Stimulated activated CD8-positive, alpha-beta memory T cell treated with anti-CD3 and anti-CD28 coated beads, Interleukin-4, amount 100 ng/mL, for 48 hours (primary cell): ENCODE data around the gene MICOS13.
A peak's percentile ranks its signal among the peaks of the same experiment; 100 is the strongest.
"Not testable (repeated sequence)": the region's sequence is repeated elsewhere in the genome, so short reads cannot be mapped to it uniquely, and the experiment has no call there.

Experiments
- DNase-seq: peaks from one replicate; pipeline ENCODE4 v3.0.0-alpha.2; 2020

The MICOS13 gene

DNA sequence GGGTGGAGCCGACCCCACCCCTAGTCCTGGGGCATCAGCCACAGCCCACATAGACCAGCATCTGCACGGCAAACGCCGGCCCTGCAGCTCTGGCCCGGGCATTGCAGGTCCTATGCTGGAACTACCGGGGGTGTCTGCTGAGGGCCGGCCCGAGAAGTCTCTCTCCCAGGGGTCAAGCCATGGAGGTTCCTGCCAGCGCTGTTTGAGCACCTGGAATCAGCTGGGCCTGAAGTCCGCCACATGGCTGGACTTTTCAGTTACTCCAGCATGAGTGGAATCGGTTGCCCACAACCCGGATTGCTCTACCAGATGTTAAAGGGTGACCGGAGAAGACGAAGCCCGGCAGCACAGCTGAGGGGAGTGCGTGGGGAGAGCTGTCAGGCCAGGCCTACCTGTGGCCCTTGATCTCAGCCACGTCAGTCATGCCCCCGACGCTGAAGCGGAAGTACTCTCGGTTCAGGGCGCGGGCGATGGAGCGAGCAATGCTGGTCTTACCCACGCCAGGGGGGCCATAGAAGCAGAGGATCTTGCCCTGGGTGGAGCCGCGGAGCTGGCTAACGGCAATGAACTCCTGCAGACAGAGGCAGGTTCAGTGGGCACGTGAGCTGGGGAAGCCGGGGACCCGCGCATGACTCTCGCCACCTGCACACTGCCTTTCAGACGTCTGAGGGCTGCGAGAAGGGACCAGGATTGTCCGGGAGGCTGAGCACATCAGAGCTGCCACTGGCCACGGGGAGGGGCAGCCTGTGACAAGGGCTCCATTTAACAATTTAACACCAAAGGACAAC is 18.5 kb upstream of the MICOS13 start:
- no peak for DNase-seq

DNA sequence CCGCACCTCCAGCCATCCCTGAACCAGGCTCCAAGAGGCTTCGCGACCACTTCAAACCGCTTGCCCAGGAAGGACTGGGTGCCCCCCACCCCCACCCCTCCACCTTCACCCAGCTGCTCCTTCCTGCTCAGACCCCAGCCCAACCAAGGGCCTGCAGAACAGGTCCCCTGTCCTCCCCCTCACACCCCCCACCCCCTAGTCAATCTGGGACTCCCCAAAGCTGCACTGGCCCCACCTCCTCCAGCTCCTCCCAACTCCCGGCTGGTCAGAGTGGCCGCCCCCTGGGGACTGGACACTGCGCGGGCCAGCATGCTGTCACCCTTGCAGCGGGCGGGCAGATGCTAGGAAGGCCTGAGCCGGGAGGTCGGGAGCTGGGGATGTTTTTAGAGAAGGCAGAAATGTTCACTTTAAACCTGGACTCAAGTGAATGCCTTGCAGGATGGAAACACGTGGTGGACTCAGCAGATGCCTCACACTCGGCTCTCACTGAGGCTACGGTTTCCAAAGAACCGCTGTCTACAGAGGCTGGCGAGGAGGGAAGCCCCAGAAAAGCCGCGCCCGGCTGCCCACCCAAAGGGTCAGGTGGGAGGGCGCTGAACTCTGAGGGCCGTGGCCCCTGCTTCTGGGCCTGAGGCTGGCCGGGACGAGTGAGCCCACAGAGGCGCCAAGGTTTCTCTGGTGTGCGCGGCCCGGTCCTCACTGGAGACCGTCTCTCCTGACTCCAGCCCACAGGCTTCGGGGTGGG is 17.7 kb upstream of the MICOS13 start:
- no peak for DNase-seq

DNA sequence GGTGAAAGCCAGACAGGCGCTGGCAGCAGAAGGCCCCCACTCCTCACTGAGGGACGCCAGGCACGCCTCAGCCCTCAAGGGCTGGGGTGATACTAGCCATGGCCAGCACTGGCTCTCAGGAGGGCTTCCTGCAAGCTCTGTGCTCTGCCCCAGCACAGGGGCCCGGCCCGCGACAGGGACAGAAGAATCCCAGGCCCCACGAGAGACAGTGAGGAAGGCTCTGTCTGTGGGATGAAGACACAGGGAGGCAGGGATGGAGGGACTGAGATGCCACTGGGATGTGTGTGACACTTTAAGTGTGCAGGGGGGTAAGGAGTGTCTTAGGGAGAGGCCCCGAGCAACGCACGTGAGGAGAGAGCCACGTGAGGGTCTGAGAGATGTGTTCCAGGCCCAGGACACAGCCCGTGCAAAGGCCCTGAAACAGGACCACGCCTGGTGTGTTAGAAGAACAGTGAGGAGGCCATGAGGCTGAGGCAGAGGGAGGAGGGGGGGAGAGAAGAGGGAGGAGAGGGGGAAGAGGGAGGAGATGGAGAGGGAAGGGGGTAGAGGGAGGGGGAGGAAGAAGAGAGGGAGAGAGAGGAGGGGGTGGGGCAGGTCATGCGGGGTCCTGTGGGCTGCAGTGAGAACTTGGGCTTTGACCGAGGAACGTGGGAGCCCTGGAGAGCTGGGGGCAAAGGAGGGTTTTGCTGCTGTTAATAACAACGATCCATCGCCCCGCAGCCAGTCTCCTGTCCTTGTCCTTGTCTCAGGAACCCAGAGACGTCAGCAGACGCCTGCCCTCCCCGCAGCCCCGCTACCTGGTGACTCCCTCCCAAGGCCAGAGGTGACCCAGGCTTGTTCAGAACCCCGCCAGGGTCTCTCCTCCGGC is 16.9 kb upstream of the MICOS13 start:
- no peak for DNase-seq

DNA sequence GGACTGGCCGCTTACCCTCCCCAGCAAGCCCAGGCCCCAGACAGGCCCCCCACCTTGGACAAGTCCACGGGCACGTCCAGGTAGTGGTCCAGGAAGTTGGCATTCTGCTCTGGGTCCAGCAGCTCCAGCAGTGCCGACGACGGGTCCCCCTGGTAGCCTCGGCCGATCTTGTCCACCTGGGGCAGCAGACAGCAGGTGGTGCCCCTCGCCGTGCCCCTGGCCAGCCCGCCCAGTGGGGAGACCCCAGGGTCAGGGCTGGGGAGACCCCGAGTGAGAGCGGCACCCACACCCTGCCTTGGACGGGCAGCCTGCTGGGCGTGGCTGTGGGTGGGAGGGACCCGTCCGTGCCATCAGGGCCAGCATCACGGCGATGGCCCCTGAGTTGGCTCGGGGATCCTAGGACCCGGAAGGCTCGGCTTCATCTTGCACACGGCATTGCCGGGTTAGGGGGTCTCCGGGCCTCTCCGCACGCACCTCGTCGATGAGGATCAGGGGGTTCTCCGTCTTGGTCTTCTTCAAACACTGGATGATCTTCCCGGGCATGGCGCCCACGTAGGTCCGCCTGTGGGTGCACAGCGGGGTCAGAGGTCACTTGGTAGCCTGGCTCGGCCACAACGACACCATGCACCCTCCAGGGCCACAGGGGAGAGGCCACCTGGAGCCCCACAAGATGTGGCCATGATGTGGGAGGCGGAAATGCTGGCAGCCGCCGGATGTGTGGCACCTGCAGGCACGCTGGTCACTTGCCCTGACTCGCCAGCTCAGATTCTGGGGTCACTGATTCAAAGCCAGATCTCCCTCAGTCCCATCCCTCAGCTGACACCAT is 16.1 kb upstream of the MICOS13 start:
- DNase-seq = no peak

DNA sequence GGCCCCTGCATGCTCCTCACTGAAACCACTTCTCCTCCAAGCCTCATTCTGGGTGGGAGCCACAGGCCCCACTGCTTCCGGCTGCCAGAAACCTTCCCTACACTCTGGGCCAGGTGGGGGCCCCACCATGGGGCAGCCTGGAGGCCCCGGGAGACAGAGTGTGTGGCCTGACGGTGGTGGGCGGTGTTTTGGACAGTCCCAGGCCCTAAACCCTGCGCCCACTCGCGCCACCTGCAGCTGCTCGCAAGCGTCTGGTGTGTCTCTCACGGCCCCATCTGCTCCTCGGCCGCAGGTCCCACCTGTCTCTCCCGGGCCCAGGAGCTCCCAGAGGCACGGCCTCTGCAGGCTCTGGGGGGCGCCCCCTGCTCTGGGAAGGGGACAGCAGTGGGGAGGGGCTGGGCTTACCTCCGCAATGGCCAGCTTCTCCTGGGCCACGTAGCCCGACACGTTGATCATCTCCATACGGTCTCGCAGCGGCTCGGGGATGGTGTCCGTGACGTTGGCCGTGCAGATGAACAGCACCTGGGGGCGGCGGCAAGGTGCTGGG is 15.4 kb upstream of the MICOS13 start:
- DNase-seq = no peak

DNA sequence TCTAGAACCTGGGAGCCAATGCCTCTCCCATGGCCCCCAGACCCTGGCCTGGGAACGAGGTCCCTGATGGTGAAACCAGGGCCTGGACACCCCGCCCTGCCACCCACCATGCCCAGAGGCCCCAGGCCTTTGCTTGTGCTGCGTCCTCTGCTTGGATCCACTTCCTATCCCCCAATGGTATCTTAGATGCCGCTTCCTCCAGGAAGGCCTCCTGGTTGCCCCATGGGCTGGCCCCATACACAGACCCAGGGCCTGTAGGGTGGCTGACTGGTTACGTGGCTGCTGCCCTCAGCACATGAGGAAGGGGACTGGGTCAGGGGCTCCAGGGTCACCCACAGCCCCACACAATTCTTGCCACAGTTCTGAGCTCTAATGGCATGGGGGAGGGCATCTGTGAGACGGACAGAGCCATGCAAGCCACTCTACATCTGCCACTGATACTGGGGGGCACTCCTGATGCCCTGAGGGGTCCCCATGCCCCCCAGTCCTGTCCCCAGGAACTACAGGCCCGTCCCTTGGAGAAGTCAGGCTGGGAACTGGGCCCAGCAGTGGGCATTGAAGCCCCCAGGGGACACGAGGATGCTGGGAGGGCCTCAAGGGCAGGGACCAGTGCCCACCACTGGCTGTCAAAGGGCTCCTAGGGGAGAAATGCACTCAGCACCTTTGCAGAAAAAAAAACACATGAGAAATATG is 14.8 kb upstream of the MICOS13 start:
- DNase-seq = no peak

DNA sequence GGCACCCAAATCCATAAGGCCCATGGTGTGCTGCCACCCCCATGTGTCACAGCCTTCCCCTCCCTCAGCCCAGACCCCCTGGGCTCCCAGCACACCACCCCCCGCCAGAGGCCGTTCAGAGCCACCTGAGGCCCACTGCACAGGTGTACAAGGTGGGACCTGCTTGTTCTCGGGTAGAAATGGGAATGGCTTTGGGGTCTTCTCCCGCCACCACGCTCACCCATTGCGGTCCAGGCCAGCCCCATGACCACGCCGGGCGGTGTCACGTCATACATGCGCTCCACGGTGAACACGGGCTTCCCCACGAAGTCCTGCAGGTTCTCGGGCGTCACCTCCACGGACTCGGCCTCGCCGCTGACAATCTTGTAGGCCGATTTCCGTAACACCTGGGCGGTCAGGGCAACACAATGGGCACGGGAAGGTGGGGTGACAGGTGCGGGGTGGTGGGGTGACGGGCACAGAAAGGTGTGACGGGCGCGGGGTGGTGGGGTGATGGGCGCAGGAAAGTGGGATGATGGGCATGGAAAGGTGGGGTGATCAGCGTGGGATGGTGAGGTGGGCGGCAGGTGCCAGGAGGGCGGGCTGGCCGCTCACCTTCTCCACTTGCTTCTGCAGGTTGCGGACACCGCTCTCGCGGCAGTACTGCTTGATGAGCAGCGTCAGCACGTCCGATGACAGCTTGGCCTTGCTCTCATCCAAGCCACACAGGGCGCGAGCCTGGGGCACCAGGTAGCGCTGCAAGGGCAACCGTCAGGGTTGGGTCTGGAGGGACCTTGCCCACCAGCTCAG is 14.0 kb upstream of the MICOS13 start:
- peak; percentile 44 for DNase-seq

DNA sequence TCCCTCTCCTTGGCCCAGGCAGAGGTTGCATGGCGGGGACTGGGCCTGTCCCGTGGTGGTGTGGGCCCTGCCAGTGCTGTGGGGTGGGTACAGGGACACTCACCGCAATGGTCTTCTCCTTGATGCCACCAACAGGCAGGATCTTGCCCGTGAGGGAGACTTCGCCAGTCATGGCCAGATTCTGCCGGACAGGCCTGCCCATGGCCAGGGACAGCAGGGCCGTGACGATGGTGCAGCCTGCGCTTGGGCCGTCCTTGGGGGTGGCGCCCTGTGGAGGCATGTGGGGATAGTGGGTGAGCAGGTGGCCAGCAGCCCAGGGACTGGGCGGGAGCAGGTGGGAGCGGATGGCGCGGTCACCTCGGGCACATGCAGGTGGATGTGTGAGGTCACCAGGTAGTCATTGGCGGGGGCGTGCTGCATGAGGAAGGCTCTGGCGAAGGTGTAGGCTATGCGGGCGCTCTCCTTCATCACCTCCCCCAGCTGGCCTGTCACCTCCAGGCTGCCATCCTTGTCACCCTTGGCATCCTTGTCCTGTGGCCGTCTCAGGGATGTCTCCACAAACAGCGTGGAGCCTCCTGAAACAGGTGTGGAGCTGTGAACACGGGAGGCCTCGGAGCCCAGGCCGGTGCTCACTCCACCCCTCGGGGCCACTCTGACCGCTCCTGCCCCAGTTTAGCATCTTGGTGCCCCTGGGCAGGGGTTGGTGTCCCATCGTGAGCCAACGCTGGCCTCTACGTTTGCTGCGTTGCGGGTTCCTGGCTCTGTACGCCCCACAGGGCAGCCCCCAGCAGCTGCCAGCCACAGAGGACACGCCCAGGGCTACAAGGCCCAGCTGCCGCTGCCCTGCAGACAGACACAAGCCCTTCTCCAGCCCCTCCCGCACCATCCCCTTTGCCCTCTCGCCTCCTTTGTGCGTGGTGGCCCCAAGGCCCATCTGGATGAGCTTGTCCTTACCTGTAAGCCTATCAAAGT is 13.2 kb upstream of the MICOS13 start:
- DNase-seq = peak; percentile 45

DNA sequence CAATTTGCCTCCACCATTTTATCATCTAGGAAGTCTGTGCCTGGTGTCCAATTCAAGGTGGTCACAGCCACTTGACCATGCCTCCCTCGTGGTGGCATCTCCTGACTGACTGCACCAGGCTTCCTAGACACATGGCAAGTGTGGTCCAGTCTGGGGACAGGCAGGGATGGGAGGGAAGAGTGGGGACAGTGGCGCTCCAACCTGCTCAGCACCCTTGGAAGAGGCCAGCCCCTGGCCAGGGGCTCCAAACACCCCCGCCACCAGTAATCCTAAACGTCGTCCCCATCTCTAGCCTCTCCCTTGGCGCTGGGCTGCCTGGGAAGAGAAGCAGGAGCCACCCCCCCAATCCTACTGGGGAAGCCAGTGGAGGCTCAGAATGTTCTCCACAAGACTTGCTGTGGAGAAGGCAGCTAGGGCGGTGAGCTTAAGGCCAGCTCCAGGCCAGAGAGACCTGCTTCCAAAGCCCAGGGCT is 12.4 kb upstream of the MICOS13 start:
- peak; percentile 36 for DNase-seq

DNA sequence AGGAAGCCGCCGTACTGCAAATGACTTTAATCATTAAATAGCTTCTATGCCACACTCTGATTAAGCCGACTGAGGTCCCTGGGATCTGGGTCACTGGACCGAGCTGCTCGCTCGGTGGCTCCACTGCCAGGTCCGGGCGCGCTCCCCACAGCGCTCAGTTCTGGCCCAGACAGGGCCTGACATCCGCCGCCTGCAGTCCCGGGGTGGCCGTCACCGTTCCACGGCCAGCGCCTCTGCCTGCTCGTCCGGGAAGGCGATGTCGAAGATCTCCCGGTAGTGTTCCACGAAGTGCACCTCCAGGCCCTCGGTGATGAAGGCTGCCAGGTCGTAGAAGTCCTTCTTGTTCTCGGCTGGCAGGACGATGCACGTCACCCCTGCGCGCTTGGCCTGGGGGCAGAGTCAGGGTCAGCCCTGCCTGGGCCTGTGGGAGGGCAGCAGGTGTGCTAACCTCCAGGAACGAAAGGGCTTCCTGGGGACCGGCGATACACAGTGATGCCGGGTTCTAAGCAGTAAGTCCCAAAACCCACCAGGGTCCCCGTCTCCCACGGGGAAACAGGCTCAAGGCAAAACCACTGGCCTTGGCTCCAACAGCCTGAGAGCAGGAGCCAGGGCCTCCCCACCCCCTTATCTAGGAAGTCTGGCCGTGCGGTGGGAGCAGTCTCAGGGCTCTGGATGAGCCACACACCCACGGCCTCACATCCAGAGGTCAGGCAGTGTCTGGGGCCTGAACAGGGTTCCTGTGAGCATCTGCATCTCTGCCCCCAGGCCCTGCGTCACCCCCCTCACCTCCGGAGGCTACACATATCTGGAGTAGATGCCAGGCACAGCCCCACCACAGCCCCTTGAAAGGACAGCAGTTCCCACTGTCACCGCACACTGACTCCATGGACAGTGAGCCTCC is 11.8 kb upstream of the MICOS13 start:
- peak; percentile 56 for DNase-seq

DNA sequence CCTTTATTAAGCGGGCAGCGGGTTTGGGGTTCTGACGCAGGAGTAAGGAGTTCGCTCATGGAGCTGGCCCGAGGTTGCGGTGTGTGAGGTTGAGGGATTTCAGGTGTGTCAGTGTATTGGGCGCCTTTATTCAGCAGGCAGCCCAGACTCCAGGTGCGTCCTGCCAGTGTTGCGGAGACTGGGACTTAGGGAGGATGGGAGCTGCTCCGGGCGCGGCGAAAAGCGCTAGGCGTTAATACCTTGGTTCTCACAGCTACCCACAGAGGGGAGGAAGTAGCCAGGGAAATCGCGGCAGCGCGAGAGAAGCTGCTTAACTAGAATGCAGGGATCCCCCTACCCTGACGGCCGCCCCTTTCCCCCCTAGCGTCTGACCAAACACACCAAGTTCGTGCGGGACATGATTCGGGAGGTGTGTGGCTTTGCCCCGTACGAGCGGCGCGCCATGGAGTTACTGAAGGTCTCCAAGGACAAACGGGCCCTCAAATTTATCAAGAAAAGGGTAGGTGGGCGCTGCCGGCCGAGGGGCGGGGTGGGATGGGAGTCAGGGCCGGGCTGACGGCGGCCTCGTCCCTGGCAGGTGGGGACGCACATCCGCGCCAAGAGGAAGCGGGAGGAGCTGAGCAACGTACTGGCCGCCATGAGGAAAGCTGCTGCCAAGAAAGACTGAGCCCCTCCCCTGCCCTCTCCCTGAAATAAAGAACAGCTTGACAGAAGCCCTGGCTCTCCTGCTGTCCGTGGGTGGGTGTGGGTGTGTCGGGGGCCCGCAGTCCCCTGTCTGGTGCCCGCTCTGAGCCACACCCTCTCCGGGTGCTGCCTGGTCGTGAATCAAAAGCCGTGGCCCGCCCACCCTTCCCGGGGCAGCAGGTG is 10.9 kb upstream of the MICOS13 start:
- DNase-seq = peak; percentile 76

DNA sequence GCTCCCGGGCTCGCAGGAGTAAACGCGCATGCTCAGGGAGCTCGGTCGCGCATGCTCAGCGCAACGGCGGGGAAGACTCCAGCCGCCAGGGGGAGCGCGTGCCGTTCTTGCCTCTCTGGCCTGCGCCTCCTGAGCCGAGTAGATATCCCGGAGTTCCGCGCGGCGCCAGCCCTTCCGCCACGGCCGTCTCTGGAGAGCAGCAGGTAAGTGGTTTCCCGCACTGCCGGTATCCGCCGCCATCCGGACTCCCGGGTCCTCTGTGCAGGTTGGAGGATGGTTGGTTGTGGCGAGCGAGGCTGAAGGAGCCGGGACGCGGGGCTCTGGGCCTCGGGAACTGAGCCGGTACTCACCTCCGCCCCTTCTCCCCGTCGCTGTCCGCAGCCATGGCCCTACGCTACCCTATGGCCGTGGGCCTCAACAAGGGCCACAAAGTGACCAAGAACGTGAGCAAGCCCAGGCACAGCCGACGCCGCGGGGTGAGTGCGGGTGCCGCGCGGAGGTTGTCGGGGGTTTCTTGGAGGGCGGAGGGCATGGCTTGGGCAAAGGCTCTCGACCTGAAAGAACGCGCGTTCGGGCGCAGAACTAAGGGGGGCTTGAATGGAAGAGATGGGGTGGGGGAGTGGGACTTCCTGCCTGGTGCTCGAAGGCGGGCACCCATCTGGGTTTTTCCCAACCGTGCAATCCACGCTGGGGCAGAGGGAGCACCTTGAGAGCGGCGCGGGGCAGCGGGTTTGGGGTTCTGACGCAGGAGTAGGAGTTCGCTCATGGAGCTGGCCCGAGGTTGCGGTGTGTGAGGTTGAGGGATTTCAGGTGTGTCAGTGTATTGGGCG is 10.0 kb upstream of the MICOS13 start, which contains the start of gene RPL36:
RPL36 (plus strand) TSS at position 171 of the 830 bp plus-strand sequence; CDS start at position 384, 213 bp downstream.
- DNase-seq = peak; percentile 100

DNA sequence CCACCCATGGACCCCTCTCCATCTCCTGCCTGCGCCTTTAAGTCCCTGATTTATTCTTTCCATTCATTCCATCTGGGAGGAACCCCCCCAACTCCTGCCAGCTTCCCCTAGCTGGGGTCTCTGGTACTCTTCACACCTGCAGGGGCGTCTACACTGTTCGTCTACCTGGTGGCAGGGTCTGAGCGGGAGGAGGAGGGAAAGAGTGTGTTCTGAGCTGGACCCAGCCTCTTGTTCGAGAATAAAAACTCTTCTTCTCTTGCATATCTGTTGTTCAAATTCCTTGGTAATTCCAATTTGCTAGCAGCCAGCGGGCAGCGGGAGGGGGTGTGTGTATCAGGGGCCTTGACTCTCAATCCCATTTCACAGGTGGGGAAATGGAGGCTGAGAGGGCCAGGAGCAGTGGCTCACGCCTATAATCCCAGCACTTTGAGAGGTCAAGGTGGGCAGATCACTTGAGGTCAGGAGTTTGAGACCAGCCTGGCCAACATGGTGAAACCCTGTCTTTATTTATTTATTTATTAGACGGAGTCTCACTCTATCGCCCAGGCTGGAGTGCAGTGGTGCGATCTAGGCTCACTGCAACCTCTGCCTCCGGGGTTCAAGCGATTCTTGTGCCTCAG is 8.1 kb upstream of the MICOS13 start:
- DNase-seq = not testable (repeated sequence)

DNA sequence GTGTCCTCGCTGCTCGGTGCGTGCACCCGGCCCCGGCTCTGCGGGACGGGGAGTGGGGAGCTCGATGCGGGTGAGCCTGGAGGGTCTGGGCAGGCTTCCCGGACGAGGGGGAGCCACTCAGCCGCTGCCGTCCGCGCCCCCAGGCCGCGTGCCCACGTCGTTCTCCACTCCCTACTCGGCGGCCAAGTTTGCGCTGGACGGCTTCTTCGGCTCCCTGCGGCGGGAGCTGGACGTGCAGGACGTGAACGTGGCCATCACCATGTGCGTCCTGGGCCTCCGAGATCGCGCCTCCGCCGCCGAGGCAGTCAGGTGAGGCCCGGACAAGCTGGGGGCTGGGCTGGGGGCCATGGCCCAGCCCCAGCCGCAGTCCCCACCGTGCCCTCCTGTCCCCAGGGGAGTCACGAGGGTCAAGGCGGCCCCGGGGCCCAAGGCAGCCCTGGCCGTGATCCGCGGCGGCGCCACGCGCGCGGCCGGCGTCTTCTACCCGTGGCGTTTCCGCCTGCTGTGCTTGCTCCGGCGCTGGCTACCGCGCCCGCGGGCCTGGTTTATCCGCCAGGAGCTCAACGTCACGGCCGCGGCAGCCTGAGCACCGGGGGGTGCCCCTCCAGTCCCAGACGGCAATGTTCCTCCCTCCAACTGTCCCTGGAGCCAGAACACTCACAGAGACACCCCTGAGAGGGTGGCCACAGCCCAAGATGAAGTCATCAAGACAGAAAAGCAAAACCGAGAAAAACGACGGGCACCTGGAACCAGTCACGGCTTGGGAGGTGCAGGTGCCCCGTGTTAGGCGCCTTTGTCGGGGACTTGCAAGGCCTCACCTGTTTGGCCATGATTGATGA is 7.3 kb upstream of the MICOS13 start:
- no peak for DNase-seq
